Neural progenitor cell (in vitro differentiated cells): ENCODE results near the gene LSM14B. TPM values are rescaled to one million over a fixed set of nuclear protein-coding genes. Genes with fewer than 3 reads are reported as not detected.
A peak's percentile ranks its signal among the peaks of the same experiment; 100 is the strongest.

Experiments used
- DNase-seq: peaks from one replicate; pipeline ENCODE4 v3.0.0-alpha.2; 2016; ENCODE audit warnings: low spot score
- H2AFZ ChIP-seq: fragments of 200-600 bp; sonication (generic); replicated peaks from 2 replicates; pipeline ENCODE4 v1.6.1; 2016; ENCODE audit warnings: antibody characterized with exemption
- H3F3A ChIP-seq: fragments of 200-600 bp; sonication (generic); 2 replicates; pipeline ENCODE4 v1.6.1; 2016; ENCODE audit warnings: antibody characterized with exemption, low read depth
- H3K27ac ChIP-seq: fragments of 200-600 bp; sonication (generic); 2 replicates; pipeline ENCODE4 v1.5.1; 2016; ENCODE audit warnings: mild to moderate bottlenecking
- H3K27me3 ChIP-seq: fragments of 200-600 bp; sonication (generic); 2 replicates; pipeline ENCODE4 v1.6.1; 2016; ENCODE audit warnings: mild to moderate bottlenecking, moderate library complexity
- H3K36me3 ChIP-seq: fragments of 200-600 bp; sonication (generic); 2 replicates; pipeline ENCODE4 v1.5.1; 2016
- H3K4me1 ChIP-seq: fragments of 200-600 bp; sonication (generic); 2 replicates; pipeline ENCODE4 v1.6.1; 2016; ENCODE audit warnings: mixed run types
- H3K4me2 ChIP-seq: fragments of 200-600 bp; sonication (generic); 2 replicates; pipeline ENCODE4 v1.6.1; 2016
- H3K4me3 ChIP-seq: fragments of 200-600 bp; sonication (generic); 2 replicates; pipeline ENCODE4 v1.5.1; 2016
- H3K79me2 ChIP-seq: fragments of 200-600 bp; sonication (generic); 2 replicates; pipeline ENCODE4 v1.6.1; 2016; ENCODE audit warnings: low read depth
- H3K9ac ChIP-seq: fragments of 200-600 bp; sonication (generic); 2 replicates; pipeline ENCODE4 v1.6.1; 2016
- H3K9me3 ChIP-seq: fragments of 200-600 bp; sonication (generic); 2 replicates; pipeline ENCODE4 v1.5.1; 2016; ENCODE audit warnings: low read depth
- H4K20me1 ChIP-seq: fragments of 200-600 bp; sonication (generic); 2 replicates; pipeline ENCODE4 v1.6.1; 2016; ENCODE audit warnings: low read depth
- H3K27ac Mint-ChIP-seq: 3 replicates; pipeline ENCODE4 v1.8.0; 2021; ENCODE audit warnings: mixed read lengths
- H3K27me3 Mint-ChIP-seq: 2 replicates; pipeline ENCODE4 v1.8.0; 2022; ENCODE audit warnings: low read depth, mild to moderate bottlenecking, inconsistent platforms, moderate library complexity, mixed read lengths; ENCODE audit not compliant: insufficient read depth
- H3K36me3 Mint-ChIP-seq: 3 replicates; pipeline ENCODE4 v1.8.0; 2021; ENCODE audit warnings: mixed read lengths
- H3K4me1 Mint-ChIP-seq: 3 replicates; pipeline ENCODE4 v1.8.0; 2021; ENCODE audit warnings: mixed read lengths
- H3K4me3 Mint-ChIP-seq: 3 replicates; pipeline ENCODE4 v1.8.0; 2021; ENCODE audit warnings: mild to moderate bottlenecking, moderate library complexity, mixed read lengths
- H3K9me3 Mint-ChIP-seq: 3 replicates; pipeline ENCODE4 v1.8.0; 2020; ENCODE audit warnings: mixed read lengths
- CTCF ChIP-seq: fragments of 200-600 bp; sonication (generic); IDR thresholded peaks from 2 replicates; pipeline ENCODE4 v1.5.1; 2017; ENCODE audit warnings: antibody characterized with exemption, mild to moderate bottlenecking
- EZH2 ChIP-seq: fragments of 200-600 bp; sonication (generic); IDR thresholded peaks from 2 replicates; pipeline ENCODE4 v1.6.1; 2017; ENCODE audit warnings: antibody characterized with exemption, mild to moderate bottlenecking, moderate library complexity
- EZH2phosphoT487 ChIP-seq: fragments of 200-600 bp; sonication (generic); IDR thresholded peaks from 2 replicates; pipeline ENCODE4 v1.6.1; 2017; ENCODE audit warnings: antibody characterized with exemption
- total RNA-seq: library from RNA; depleted of rRNA; stranded (reverse); fragments of >200 nt; gene quantifications from 2 replicates; pipeline ENCODE4 v1.2.3, GENCODE V29; 2015; ENCODE audit warnings: low replicate concordance

The LSM14B gene
- total RNA-seq, 1 donor from 2014 or later: 52.6 TPM

- H3K4me1 Mint-ChIP-seq: peaks cover 11% of the 10 kb centered on the region
- H3K36me3 Mint-ChIP-seq: peaks cover 35% of the 10 kb centered on the region
- H3K4me3 Mint-ChIP-seq: peak overlapping the region; percentile 1
Observed at GRCh38 chr20:62136283-62137091, 14.2 kb downstream of the LSM14B start.

GRCh38 chr20:62137092-62137384 lies 14.8 kb downstream of the LSM14B start:
- Histone ChIP-seq H3K79me2 (peaks cover 37% of the 10 kb centered on the region), H2AFZ (no peak overlapping the region), H3K27ac (no peak overlapping the region), H3K4me2 (no peak overlapping the region), H3F3A (peaks cover 60% of the 10 kb centered on the region), H3K9ac (no peak overlapping the region), H3K4me3 (no peak overlapping the region), H3K4me1 (peaks cover 7% of the 10 kb centered on the region), H3K9me3 (no peaks in the 10 kb centered on the region), H3K27me3 (no peaks in the 10 kb centered on the region), H3K36me3 (peaks cover 8% of the 10 kb centered on the region), H4K20me1 (peaks cover 94% of the 10 kb centered on the region)
- H3K4me1 Mint-ChIP-seq: peaks cover 16% of the 10 kb centered on the region
- no peak for DNase-seq
- no peaks in the 10 kb centered on the region for H3K9me3 Mint-ChIP-seq
- no peak for TF ChIP-seq EZH2
- TF ChIP-seq EZH2phosphoT487: no peak
- TF ChIP-seq CTCF: no peak
- H3K4me3 Mint-ChIP-seq: no peak overlapping the region
- no peak overlapping the region for H3K27ac Mint-ChIP-seq
- H3K27me3 Mint-ChIP-seq: peaks cover 5% of the 10 kb centered on the region
- peaks cover 32% of the 10 kb centered on the region for H3K36me3 Mint-ChIP-seq

More at GRCh38 chr20:62136283-62137091, 14.2 kb downstream of the LSM14B start:
- H3K9me3 Mint-ChIP-seq: no peaks in the 10 kb centered on the region
- Histone ChIP-seq H3K4me1 (peaks cover 2% of the 10 kb centered on the region), H3K9me3 (no peaks in the 10 kb centered on the region), H3K4me3 (no peak overlapping the region), H3K27ac (no peak overlapping the region), H3K9ac (no peak overlapping the region), H3K36me3 (peaks cover 8% of the 10 kb centered on the region), H3K27me3 (no peaks in the 10 kb centered on the region), H2AFZ (no peak overlapping the region), H4K20me1 (peaks cover 94% of the 10 kb centered on the region), H3K4me2 (no peak overlapping the region), H3K79me2 (peaks cover 32% of the 10 kb centered on the region), H3F3A (peaks cover 62% of the 10 kb centered on the region)
- H3K27me3 Mint-ChIP-seq: peaks cover 3% of the 10 kb centered on the region
- DNase-seq: peak; percentile 82
- H3K27ac Mint-ChIP-seq: peak overlapping the region; percentile 70
- TF ChIP-seq EZH2 (no peak), EZH2phosphoT487 (no peak), CTCF (peak; percentile 92)

- TF ChIP-seq EZH2phosphoT487 (no peak), CTCF (no peak), EZH2 (no peak)
- Mint-ChIP-seq H3K4me1 (peaks cover 20% of the 10 kb centered on the region), H3K36me3 (peaks cover 29% of the 10 kb centered on the region), H3K27ac (no peak overlapping the region), H3K9me3 (no peaks in the 10 kb centered on the region), H3K4me3 (peak overlapping the region; percentile 27), H3K27me3 (peaks cover 7% of the 10 kb centered on the region)
- Histone ChIP-seq H3K79me2 (peaks cover 43% of the 10 kb centered on the region), H3K27me3 (no peaks in the 10 kb centered on the region), H3K27ac (no peak overlapping the region), H4K20me1 (peaks cover 93% of the 10 kb centered on the region), H3K4me1 (peaks cover 8% of the 10 kb centered on the region), H2AFZ (no peak overlapping the region), H3K9me3 (no peaks in the 10 kb centered on the region), H3F3A (peaks cover 58% of the 10 kb centered on the region), H3K36me3 (peaks cover 8% of the 10 kb centered on the region), H3K4me2 (no peak overlapping the region), H3K4me3 (no peak overlapping the region), H3K9ac (no peak overlapping the region)
- no peak for DNase-seq
Observed at GRCh38 chr20:62137478-62138203, 15.4 kb downstream of the LSM14B start.
